Immature natural killer cell (primary cell): ENCODE data around the gene ZNF367. TPM values are rescaled to one million over a fixed set of nuclear protein-coding genes. Genes with fewer than 3 reads are reported as not detected.

ENCODE experiments used
- DNase-seq, 3 donors: peaks; one replicate each; pipeline ENCODE4 v3.0.0; 2022; ENCODE audit warnings: mixed read lengths in 1 of 3
- H3K27ac Mint-ChIP-seq, 6 donors: one replicate each; pipeline ENCODE4 v1.8.0; 2020; ENCODE audit warnings: mixed read lengths in 6 of 6, mild to moderate bottlenecking in 5 of 6, inconsistent platforms in 4 of 6, moderate library complexity in 3 of 6
- H3K27me3 Mint-ChIP-seq, 3 donors: one replicate each; pipeline ENCODE4 v1.8.0; 2020 to 2021; ENCODE audit warnings: low read depth in 3 of 3, mild to moderate bottlenecking in 3 of 3, mixed read lengths in 3 of 3, moderate library complexity in 3 of 3, inconsistent platforms in 1 of 3
- H3K36me3 Mint-ChIP-seq, 3 donors: one replicate each; pipeline ENCODE4 v1.8.0; 2020; ENCODE audit warnings: mixed read lengths in 3 of 3, inconsistent platforms in 2 of 3, mild to moderate bottlenecking in 2 of 3
- H3K4me1 Mint-ChIP-seq, 2 donors: one replicate each; pipeline ENCODE4 v1.8.0; 2020; ENCODE audit warnings: inconsistent platforms in 2 of 2, mild to moderate bottlenecking in 2 of 2, mixed read lengths in 2 of 2, moderate library complexity in 1 of 2
- H3K4me3 Mint-ChIP-seq, 5 donors: one replicate each; pipeline ENCODE4 v1.8.0; 2020; ENCODE audit warnings: mild to moderate bottlenecking in 5 of 5, mixed read lengths in 5 of 5, inconsistent platforms in 3 of 5, moderate library complexity in 3 of 5
- H3K9me3 Mint-ChIP-seq, 6 donors: one replicate each; pipeline ENCODE4 v1.8.0; 2020; ENCODE audit warnings: mild to moderate bottlenecking in 6 of 6, mixed read lengths in 6 of 6, inconsistent platforms in 4 of 6, moderate library complexity in 3 of 6
- polyA plus RNA-seq, 3 donors: library from polyadenylated mRNA; unstranded; fragments of 300-500 nt; fragmentation: Illumina TruSeq; gene quantifications; one replicate each; pipeline ENCODE4 v1.2.3, GENCODE V29; 2021

Gene ZNF367
- polyA plus RNA-seq, 3 donors from 2014 or later, result 0.84 to 1.0 (median 0.84) TPM

- no peaks in the 10 kb centered on the region for H3K9me3 Mint-ChIP-seq
- DNase-seq, result peak; percentile 54 to 66 (median 62)
- no peaks in the 10 kb centered on the region for H3K36me3 Mint-ChIP-seq
- peaks cover 2 to 7% (median 4%) of the 10 kb centered on the region in 3 donors for H3K27me3 Mint-ChIP-seq
- H3K4me3 Mint-ChIP-seq, result peak overlapping the region; percentile 56 to 80 (median 78)
- peaks cover 23 to 35% of the 10 kb centered on the region in 2 donors for H3K4me1 Mint-ChIP-seq
- peak overlapping the region; percentile 72 to 89 (median 87) for H3K27ac Mint-ChIP-seq
Measured at GRCh38 chr9:96425500-96426169, 7.5 kb upstream of the ZNF367 start.

- Mint-ChIP-seq H3K4me3 (no peak overlapping the region), H3K9me3 (no peaks in the 10 kb centered on the region), H3K27ac (peak overlapping the region in 1 of 6 donors; percentile 14), H3K36me3 (no peaks in the 10 kb centered on the region), H3K27me3 (peaks cover under 1 to 7% (median 6%) of the 10 kb centered on the region in 3 donors), H3K4me1 (peaks cover 39 to 47% of the 10 kb centered on the region in 2 donors)
- DNase-seq, result no peak
Measured at GRCh38 chr9:96423985-96424336, 5.8 kb upstream of the ZNF367 start.

GRCh38 chr9:96423322-96423984 is 5.3 kb upstream of the ZNF367 start:
- no peak overlapping the region for H3K27ac Mint-ChIP-seq

GRCh38 chr9:96420468-96421219 is 2.5 kb upstream of the ZNF367 start:
- H3K36me3 Mint-ChIP-seq, result no peaks in the 10 kb centered on the region
- H3K27ac Mint-ChIP-seq, result peak overlapping the region in 3 of 6 donors; percentile 77 to 88 (median 84)
- no peak for DNase-seq
- H3K4me1 Mint-ChIP-seq, result peaks cover 38% of the 10 kb centered on the region in 2 donors
- H3K4me3 Mint-ChIP-seq, result peak overlapping the region in 3 of 5 donors; percentile 81 to 91 (median 83)
- H3K27me3 Mint-ChIP-seq, result peaks cover 10 to 18% (median 14%) of the 10 kb centered on the region in 3 donors
- H3K9me3 Mint-ChIP-seq, result no peaks in the 10 kb centered on the region

More at GRCh38 chr9:96423322-96423984, 5.3 kb upstream of the ZNF367 start:
- Mint-ChIP-seq H3K27me3 (peaks cover 3 to 9% (median 6%) of the 10 kb centered on the region in 3 donors), H3K9me3 (no peaks in the 10 kb centered on the region), H3K36me3 (no peaks in the 10 kb centered on the region), H3K4me1 (peaks cover 39 to 46% of the 10 kb centered on the region in 2 donors), H3K4me3 (no peak overlapping the region)
- no peak for DNase-seq

GRCh38 chr9:96419691-96419969 is 1.5 kb upstream of the ZNF367 start:
- peaks cover 27 to 28% of the 10 kb centered on the region in 2 donors for H3K4me1 Mint-ChIP-seq
- H3K27me3 Mint-ChIP-seq, result peaks cover 10 to 18% (median 14%) of the 10 kb centered on the region in 3 donors
- H3K27ac Mint-ChIP-seq, result peak overlapping the region; percentile 77 to 88 (median 86)
- no peaks in the 10 kb centered on the region for H3K36me3 Mint-ChIP-seq
- H3K4me3 Mint-ChIP-seq, result peak overlapping the region; percentile 78 to 91 (median 83)
- no peaks in the 10 kb centered on the region for H3K9me3 Mint-ChIP-seq
- DNase-seq, result no peak

- Mint-ChIP-seq H3K27ac (peak overlapping the region; percentile 77 to 96 (median 92)), H3K27me3 (peaks cover 10 to 18% (median 14%) of the 10 kb centered on the region in 3 donors), H3K4me3 (peak overlapping the region; percentile 88 to 93 (median 91)), H3K36me3 (no peaks in the 10 kb centered on the region), H3K4me1 (peaks cover 28 to 30% of the 10 kb centered on the region in 2 donors), H3K9me3 (no peaks in the 10 kb centered on the region)
- peak in 2 of 3 donors; percentile 54 to 57 for DNase-seq
Measured at GRCh38 chr9:96418920-96419690, 935 bp upstream of the ZNF367 start.

- no peaks in the 10 kb centered on the region for H3K36me3 Mint-ChIP-seq
Measured at GRCh38 chr9:96417661-96418082, 498 bp downstream of the ZNF367 start.

GRCh38 chr9:96417051-96417586 is 1.1 kb downstream of the ZNF367 start:
- no peaks in the 10 kb centered on the region for H3K9me3 Mint-ChIP-seq
- peaks cover 33 to 42% of the 10 kb centered on the region in 2 donors for H3K4me1 Mint-ChIP-seq

More at GRCh38 chr9:96417661-96418082, 498 bp downstream of the ZNF367 start:
- Mint-ChIP-seq H3K4me3 (peak overlapping the region; percentile 76 to 91 (median 81)), H3K9me3 (no peaks in the 10 kb centered on the region), H3K27ac (peak overlapping the region; percentile 77 to 92 (median 87)), H3K4me1 (peaks cover 33 to 42% of the 10 kb centered on the region in 2 donors), H3K27me3 (peaks cover 10 to 16% (median 14%) of the 10 kb centered on the region in 3 donors)
- no peak for DNase-seq

GRCh38 chr9:96413302-96414221 is 4.6 kb downstream of the ZNF367 start:
- Mint-ChIP-seq H3K9me3 (no peaks in the 10 kb centered on the region), H3K36me3 (no peaks in the 10 kb centered on the region), H3K4me1 (peaks cover 20 to 31% of the 10 kb centered on the region in 2 donors), H3K27ac (peak overlapping the region in 5 of 6 donors; percentile 64 to 82 (median 79)), H3K27me3 (peaks cover 7 to 13% (median 11%) of the 10 kb centered on the region in 3 donors), H3K4me3 (peak overlapping the region; percentile 8 to 74 (median 65))
- no peak for DNase-seq

More at GRCh38 chr9:96417051-96417586, 1.1 kb downstream of the ZNF367 start:
- peaks cover 10 to 16% (median 14%) of the 10 kb centered on the region in 3 donors for H3K27me3 Mint-ChIP-seq
- H3K27ac Mint-ChIP-seq, result peak overlapping the region; percentile 91 to 99 (median 98)
- DNase-seq, result peak; percentile 86 to 90 (median 88)
- H3K36me3 Mint-ChIP-seq, result no peaks in the 10 kb centered on the region
- peak overlapping the region; percentile 90 to 95 (median 93) for H3K4me3 Mint-ChIP-seq

- Mint-ChIP-seq H3K27me3 (peaks cover 8 to 9% (median 9%) of the 10 kb centered on the region in 3 donors), H3K27ac (no peak overlapping the region), H3K4me3 (no peak overlapping the region), H3K9me3 (no peaks in the 10 kb centered on the region), H3K4me1 (peaks cover 20 to 31% of the 10 kb centered on the region in 2 donors), H3K36me3 (no peaks in the 10 kb centered on the region)
- no peak for DNase-seq
Measured at GRCh38 chr9:96412174-96412913, 5.8 kb downstream of the ZNF367 start.

GRCh38 chr9:96411129-96411838 is 6.9 kb downstream of the ZNF367 start:
- no peak for DNase-seq
- Mint-ChIP-seq H3K27me3 (peaks cover 0 to 3% (median 0%) of the 10 kb centered on the region in 3 donors), H3K4me3 (no peak overlapping the region), H3K36me3 (no peaks in the 10 kb centered on the region), H3K27ac (peak overlapping the region in 2 of 6 donors; percentile 24 to 51), H3K4me1 (peaks cover 12 to 23% of the 10 kb centered on the region in 2 donors), H3K9me3 (no peaks in the 10 kb centered on the region)
